ENCODE data around the gene PBX4.

GRCh38 chr19:19663256-19664120 lies 45.0 kb upstream of the PBX4 start, which contains the start of gene ATP13A1:
- TF ChIP-seq, protein P1, sequence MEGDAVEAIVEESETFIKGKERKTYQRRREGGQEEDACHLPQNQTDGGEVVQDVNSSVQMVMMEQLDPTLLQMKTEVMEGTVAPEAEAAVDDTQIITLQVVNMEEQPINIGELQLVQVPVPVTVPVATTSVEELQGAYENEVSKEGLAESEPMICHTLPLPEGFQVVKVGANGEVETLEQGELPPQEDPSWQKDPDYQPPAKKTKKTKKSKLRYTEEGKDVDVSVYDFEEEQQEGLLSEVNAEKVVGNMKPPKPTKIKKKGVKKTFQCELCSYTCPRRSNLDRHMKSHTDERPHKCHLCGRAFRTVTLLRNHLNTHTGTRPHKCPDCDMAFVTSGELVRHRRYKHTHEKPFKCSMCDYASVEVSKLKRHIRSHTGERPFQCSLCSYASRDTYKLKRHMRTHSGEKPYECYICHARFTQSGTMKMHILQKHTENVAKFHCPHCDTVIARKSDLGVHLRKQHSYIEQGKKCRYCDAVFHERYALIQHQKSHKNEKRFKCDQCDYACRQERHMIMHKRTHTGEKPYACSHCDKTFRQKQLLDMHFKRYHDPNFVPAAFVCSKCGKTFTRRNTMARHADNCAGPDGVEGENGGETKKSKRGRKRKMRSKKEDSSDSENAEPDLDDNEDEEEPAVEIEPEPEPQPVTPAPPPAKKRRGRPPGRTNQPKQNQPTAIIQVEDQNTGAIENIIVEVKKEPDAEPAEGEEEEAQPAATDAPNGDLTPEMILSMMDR (IDR thresholded peaks at IDR 0.05; ENCODE audit: insufficient read depth, low read length): no peak
- peak; percentile 83 for TF ChIP-seq POLR2AphosphoS5 (IDR thresholded peaks at IDR 0.05; ENCODE audit: low read depth)
- TF ChIP-seq REST (IDR thresholded peaks at IDR 0.05; ENCODE audit: insufficient replicate concordance, low read depth): no peak
